ENCODE data around the gene OLFM1. TPM values are rescaled to one million over a fixed set of nuclear protein-coding genes. Genes with fewer than 3 reads are reported as not detected.

Gene OLFM1
- total RNA-seq, 1 donor from 2014 or later: 40.7 TPM

DNA sequence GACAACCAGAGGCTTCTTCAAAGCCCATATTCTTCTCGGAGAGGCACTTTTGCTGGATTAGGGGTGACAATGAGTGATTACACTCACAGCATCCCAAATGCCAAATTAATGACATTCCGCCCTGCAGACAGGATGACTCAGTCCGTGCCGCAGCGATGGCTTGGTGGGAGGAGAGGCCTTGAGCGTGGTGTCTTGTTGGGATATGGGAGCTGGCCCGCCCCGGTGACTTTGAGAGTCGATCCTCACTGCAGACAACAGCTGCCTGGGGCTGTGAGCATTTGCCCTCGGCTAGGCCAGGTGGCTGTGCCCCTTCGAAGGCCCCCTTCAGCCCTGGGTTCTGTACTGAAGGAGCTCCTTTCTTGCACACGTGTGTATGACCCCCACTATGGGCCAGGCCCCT, 29.8 kb downstream of the OLFM1 start:
- intact Hi-C loops (cut with DNase I): no loop called here
- ATAC-seq (no peak), DNase-seq (ENCODE audit: low spot score) (no peak)

DNA sequence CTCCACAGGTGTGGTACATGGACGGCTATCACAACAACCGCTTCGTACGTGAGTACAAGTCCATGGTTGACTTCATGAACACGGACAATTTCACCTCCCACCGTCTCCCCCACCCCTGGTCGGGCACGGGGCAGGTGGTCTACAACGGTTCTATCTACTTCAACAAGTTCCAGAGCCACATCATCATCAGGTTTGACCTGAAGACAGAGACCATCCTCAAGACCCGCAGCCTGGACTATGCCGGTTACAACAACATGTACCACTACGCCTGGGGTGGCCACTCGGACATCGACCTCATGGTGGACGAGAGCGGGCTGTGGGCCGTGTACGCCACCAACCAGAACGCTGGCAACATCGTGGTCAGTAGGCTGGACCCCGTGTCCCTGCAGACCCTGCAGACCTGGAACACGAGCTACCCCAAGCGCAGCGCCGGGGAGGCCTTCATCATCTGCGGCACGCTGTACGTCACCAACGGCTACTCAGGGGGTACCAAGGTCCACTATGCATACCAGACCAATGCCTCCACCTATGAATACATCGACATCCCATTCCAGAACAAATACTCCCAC, 32.1 kb downstream of the OLFM1 start:
- intact Hi-C loops (cut with DNase I): no loop called here
- ATAC-seq (no peak), DNase-seq (ENCODE audit: low spot score) (no peak)

DNA sequence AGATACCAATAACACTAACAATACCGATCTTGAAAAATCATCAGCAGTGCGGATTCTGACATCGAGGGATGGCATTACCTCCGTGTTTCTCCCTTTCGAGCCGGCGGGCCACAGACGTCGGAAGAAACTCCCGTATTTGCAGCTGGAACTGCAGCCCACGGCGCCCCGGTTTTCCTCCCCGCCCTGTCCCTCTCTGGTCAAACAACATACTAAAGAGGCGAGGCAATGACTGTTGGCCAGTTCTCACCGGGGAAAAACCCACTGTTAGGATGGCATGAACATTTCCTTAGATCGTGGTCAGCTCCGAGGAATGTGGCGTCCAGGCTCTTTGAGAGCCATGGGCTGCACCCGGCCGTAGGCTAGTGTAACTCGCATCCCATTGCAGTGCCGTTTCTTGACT, 32.8 kb downstream of the OLFM1 start:
- no peak for ATAC-seq
- intact Hi-C loops (cut with DNase I): no loop called here
- DNase-seq (ENCODE audit: low spot score): no peak

DNA sequence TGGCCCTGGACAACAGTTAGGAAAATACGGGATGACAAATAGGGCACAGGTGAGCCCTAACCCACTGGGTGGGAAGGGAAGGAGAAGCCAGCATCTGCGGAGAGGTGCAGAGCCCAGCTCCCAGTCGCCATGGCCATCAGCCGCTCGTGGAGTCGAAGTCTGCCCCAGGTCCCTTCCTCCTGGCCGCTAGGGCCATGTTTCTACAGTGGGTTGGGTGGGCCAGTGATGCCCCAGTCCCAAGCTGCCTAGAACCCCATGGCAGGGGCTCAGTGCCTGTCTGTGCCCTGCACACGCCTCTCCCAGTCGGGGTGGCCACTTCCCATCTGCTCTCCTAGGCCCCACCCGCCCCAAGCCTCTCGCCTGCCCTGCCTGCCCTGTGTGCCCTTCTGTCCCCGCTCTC, 34.8 kb downstream of the OLFM1 start:
- no peak for DNase-seq (ENCODE audit: low spot score)
- intact Hi-C loops (cut with DNase I): no loop called here
- ATAC-seq: no peak

DNA sequence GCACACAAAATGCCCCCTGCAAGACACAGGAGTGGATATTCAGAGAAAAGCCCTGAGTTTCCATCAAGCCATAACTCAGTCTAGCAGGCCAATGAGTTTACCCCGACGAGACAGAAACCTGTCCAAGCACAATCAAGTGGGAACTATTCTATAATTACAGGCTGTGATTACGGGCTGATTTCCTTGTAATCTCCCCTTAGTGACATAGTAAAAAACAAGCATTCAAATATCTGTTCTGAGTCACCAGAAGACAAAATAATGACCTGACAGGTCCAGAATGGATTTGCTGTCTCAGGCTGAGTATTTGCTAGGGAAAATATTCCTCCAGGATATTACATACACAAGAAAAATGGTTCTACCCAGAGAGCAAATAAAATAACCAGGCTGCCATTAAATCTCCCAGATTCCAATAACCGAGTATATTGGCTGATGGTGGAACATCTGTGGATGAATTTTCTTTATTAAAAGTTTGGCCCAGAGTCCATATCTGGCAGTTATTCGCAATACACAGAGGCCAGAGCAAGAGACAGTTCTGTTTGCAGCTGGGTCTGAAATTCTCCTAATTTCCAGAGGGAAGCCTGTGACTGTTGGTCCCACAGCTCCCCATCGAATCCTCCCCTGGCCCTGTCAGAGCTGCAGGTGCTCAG, 35.8 kb downstream of the OLFM1 start:
- ATAC-seq (no peak), DNase-seq (ENCODE audit: low spot score) (no peak)
- intact Hi-C loops (cut with DNase I): no loop called here

DNA sequence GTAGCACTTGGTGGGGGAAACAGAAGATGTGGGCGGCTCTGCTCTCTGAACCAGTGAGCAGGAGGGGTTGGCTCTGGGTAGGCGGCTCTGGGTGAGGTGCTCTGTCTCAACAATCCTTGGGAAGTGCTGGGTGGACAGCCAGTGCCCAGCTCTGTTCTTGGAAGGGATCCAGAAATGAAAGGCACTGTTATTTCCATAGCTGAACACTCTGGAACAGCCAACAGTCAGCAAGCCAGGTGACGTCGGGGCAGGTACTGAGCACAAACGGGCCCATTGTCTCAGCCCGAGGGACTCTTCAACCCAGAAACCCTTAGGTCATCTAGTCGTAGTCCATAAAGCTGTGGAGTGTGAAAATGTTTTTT, 36.3 kb downstream of the OLFM1 start:
- intact Hi-C loops (cut with DNase I): no loop called here
- ATAC-seq (peak; percentile 41), DNase-seq (ENCODE audit: low spot score) (no peak)

DNA sequence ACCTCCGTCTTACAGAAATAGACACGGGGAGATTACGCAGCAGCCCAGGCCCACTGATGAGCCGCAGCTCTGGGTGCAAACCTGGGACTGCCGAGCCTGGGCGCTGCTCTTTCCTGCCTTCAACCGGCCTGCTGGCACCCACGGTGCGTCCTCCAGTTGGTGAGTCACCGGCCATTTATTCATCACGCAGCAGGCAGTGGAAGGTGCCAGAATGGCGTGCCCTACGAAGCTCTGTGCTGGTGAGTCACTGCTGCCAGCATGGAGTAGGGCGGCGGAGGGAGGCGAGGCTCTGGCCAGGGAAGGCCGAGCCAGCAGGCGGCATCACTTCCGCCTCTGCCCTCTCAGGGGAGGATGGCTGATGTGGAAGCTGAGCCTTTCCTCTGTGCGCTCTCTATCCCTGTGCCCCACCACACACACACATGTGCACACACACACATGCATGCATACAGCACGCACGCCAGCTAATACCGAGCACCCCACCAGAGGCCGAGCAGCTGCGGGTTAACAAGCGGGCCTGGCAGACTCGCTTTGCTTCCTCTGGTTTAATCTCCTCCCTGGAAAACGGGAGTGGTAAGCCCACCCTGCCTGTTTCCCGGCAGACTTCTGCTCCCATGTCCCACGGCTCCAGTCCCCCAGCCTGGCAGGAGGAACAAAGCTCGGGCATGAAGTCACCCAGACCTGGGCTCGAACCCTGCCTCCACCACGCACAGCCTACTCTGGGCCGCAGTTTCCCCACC, 39.2 kb downstream of the OLFM1 start:
- DNase-seq (ENCODE audit: low spot score) (no peak), ATAC-seq (no peak)
- intact Hi-C loops (cut with DNase I): no loop called here

DNA sequence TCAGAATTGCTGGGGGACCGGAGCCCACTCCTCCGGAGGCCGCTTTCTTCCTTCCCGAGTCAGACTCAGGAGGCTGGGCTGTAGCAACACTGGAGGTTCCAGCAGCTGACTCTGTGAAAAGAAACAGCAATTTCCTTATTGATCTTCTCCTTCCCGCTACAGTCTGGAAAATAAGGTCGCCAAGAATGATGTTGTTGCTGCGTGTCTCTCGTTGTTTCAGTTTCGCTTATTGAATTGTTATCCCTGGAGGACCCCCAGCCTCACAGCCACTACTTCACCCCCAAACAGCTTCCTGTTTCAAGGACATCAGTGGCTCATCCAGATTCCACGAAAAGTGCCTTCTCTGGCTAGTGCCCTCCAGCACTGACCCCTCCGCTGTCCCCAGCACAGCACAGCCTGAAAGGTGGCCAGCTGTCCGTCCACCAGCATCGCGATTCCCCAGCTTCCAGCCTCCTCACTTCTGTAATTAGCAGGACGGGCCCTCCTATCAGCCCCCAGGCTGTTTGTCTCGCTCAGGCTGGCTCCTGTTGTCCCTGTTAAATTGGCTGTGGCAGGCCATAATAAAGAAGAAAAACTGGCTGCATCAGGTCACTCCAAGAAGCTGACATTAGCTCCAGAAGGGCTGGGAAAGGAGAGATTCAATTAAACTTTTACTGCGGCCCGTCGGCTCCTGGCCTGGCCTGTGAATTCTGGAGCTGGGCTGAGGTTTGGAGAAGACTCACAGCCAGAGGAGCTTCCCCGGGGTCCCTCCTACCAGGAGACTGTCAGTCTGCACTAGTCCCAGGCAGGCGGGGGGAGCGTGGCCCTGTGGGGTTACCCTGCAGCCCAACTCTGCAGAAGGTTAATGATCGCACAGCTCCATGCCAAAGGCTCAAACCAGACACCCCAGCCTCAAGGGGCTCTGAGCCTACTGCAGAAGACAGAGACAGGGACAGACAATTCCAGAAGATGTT, 40.5 kb downstream of the OLFM1 start:
- no peak for ATAC-seq
- DNase-seq (ENCODE audit: low spot score): no peak
- intact Hi-C loops (cut with DNase I): no loop called here

DNA sequence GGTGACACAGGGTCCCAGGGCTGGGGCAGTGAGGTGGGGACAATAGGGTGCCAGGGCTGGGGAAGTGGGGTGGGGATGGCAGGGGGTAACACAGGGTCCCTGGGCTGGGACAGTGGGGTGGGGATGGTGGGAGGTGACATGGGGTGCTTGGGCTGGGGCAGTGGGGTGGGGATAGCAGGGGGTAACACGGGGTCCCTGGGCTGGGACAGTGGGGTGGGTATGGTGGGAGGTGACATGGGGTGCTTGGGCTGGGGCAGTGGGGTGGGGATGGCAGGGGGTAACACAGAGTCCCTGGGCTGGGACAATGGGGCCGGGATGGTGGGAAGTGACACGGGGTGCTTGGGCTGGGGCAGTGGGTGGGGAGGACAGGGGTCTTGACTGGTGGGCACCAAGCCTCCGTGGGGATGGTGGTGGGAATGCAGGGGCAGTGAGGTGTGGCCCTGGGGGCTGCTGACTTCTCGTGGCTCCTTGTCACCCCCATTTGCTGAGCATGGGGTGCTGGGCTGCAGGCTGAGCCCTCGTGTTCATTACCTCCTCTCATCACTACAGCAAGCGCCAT, 41.7 kb downstream of the OLFM1 start:
- intact Hi-C loops (cut with DNase I): no loop called here
- ATAC-seq (no peak), DNase-seq (ENCODE audit: low spot score) (no peak)

DNA sequence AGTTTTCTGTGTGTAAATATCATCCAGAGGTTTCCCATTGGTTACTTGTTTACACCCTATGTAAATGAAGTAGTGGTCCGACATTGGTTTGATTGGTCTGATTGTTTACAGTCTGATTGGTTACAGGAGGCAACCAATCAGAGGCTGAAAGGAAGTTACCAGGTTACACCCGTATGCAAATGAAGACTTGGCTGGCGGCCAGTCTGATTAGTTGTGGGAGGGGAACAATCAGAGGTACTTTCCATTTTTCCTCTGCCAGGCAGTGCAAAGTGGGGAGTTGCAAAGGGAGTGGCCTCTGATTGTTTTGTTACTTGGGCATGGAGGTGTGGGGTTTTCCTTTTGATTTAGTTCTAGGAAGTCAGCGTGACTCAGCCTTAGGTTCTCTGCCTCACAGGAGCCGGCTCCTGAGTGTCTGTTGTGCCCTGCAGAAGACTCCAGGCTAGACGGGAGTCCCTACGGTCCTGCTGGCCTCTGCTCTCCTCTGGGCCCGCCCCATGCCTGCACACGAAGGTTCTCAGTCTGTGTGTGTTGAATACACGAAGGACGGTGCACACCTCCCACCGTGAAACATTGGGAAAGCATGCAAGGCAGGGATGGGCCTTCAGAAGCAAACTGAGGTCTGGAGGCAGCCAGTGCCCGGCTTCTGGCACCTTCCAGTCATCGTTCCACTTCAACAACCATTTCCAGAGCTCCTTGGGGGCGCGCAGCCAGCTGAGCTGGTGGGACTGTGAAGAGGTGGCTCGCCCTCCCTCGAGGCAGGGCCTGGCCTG, 42.9 kb downstream of the OLFM1 start:
- DNase-seq (ENCODE audit: low spot score) (no peak), ATAC-seq (no peak)
- intact Hi-C loops (cut with DNase I): no loop called here

DNA sequence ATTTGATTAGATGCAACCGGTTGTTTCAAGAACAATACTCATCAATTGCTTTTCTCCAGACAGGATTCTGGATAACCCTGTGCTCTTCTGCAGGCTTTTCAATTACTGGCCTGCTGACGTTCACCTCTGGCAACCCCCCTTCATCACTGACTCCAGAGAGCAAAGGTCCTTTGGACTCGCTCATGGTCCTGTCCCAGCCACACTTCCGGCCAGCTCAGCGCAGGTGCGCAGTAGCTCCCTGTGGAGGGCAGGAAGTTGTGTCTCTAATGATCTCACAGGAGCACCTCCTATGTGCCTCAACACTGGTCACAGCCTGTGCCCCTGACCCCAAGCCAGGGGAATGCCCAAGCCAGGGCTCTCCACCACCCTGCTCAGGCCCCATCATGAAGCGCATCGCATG, 44.0 kb downstream of the OLFM1 start:
- DNase-seq (ENCODE audit: low spot score) (no peak), ATAC-seq (no peak)
- intact Hi-C loops (cut with DNase I): no loop called here

DNA sequence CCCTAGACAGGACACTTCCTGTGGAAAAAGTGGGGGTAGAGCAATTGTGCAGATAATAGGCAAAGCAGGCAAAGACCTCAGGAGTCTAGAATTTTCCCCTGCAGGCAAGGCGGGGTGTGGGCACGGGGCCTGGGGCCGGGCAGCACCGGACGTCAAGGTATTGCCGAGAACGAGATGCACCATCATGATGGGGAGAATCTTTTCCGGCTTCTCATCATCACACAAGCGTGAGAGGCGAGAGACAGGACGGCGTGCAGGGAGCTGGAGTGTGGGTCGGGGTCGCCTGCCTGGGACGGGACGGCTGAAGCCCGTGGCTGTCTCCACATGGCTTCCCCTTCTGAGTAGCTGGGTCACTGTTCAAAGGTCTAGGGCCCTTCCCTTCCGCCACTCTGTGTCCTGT, 44.5 kb downstream of the OLFM1 start:
- ATAC-seq (no peak), DNase-seq (ENCODE audit: low spot score) (no peak)
- intact Hi-C loops (cut with DNase I): no loop called here

DNA sequence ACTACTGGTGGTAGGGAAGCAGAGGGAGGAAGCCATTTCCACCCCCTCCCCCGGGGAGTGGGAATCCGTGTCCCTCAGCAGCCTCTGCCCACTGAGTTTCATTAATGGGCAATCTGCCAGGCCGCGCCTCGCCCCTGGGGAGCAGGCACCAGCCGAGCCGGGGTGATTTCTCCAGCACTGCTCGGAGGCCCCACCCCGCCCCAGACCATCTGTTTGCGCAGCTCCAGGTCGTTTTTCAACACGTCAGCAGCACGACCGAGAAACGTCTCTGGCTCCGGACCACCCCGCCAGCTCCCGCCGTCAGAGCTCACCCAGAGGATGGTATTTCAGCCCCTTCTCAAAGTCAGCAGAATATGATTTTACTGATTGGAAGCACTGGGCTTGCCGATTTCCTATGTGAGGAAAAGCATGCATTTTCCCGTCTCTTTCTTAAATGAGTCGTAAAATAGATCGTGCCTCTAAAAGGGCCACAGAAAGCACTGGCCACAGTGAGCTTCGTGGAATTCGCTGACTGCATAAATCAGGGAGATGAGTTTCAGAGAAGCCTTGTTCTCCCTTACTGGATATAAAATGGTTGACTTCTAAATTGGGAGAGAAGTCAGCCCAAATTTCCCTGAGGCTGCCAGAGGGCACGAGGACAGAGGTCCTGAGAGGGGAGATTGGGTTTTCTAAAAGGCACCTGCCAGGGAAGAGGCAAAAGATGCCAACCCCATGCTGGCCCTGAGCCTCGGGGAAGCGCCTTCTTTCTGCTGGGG, 47.0 kb downstream of the OLFM1 start:
- ATAC-seq (no peak), DNase-seq (ENCODE audit: low spot score) (no peak)
- intact Hi-C loops (cut with DNase I): no loop called here

DNA sequence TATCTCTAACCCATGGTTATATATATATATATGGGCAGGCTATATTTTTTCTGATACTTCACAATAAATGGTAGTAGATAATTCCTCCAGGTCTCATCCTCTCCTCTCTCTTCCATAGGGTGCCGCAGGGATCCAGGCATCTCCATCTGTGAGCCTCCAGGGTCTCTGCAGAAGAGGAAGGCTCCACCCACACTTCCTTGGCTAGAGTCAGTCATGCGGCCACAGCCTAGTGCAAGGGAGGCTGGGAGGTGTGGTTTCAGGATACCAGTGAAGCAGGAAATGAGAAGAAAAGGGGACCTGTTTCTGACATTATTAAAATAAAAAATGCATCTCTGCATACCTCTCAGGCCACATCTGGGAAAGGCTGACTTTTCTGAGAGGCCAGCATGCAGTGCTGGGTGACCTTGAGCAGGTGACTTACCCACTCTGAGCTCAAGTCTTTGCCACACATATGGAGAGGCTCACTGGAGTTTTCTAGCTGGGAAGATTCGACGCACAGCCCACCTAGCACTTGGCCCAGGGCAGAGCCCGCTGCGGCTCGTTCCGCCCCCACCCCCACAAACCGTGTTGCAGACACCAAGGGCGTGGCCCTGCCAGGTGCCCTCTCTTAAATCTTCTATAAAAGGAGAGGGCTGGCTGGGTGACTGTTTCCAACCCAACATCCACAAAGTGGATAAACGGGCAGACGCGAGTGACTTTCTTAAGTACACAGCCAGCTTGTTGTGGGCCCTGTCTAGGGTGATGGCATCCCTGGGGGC, 47.9 kb downstream of the OLFM1 start:
- ATAC-seq (no peak), DNase-seq (ENCODE audit: low spot score) (no peak)
- intact Hi-C loops (cut with DNase I): no loop called here

DNA sequence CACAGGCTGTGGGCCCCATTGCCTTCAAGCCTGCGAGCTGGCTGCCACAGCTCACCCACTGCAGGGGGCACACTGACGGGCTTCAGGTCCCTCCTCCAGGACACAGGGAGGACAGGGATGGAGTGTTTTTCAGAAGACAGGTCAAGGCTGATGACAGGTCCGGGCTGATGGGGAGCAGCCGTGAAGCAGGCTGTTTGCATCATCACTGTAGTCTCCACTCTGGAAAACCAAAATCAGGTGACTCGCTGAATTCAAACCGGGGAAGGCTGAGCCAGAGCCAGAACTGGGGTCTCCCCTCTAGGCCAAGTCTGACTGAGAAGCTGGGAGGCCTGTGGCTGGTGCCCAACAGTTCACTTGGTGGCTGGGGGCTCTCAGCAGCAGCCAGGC, 48.5 kb downstream of the OLFM1 start:
- no peak for DNase-seq (ENCODE audit: low spot score)
- intact Hi-C loops (cut with DNase I): no loop called here
- no peak for ATAC-seq

DNA sequence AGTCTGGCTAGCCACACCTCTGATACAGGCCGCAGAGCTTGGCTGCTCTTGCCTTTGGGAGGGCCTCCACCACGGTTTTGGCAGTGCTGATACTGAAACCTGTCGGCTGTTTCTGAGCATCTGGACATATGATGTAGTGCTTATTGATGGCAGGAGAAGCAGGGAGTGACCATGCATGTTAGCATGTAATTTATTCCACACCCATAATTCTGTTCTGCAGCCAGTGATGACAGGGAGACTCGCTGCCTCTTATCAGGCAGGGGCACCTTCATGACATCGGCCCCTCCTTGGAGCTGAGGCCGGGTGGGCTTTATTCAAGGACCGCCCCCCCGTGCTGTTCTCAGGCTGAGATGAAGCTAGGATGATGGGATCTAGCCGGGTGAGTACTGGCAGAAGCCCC, 49.0 kb downstream of the OLFM1 start:
- DNase-seq (ENCODE audit: low spot score): no peak
- intact Hi-C loops (cut with DNase I): no loop called here
- no peak for ATAC-seq
